ENCODE data around the gene FCMR.

Gene FCMR

DNA sequence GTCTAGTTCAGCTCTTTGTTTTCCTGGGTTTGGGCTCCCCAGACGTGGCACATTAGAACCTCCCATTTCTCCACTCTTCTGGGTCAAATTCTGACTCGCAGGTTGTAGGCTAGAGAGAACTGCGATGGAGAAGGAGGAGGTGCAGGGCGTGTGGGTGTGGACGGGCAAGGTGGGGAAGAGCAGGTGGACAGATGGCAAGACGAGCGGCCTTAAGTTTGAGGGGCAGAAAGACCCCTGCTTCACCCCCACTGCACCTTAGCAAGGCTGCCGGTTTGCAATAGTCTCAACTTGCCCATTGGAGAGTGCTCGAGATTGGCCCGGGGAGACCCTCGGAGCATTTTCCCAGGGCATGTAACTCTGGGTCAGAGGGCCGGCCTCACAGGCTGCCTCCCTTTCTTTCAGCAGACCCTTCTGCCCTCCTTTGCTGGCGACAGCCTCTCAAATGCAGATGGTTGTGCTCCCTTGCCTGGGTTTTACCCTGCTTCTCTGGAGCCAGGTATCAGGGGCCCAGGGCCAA lies 22.8 kb downstream of the FCMR start:
- peaks cover 7% of the 10 kb centered on the region for H3K36me3 ChIP-seq (ENCODE audit: insufficient read depth, low read length)
- H3K9me3 ChIP-seq (ENCODE audit: insufficient read depth, low read length, severe bottlenecking), result no peaks in the 10 kb centered on the region
- TF ChIP-seq, protein P1, sequence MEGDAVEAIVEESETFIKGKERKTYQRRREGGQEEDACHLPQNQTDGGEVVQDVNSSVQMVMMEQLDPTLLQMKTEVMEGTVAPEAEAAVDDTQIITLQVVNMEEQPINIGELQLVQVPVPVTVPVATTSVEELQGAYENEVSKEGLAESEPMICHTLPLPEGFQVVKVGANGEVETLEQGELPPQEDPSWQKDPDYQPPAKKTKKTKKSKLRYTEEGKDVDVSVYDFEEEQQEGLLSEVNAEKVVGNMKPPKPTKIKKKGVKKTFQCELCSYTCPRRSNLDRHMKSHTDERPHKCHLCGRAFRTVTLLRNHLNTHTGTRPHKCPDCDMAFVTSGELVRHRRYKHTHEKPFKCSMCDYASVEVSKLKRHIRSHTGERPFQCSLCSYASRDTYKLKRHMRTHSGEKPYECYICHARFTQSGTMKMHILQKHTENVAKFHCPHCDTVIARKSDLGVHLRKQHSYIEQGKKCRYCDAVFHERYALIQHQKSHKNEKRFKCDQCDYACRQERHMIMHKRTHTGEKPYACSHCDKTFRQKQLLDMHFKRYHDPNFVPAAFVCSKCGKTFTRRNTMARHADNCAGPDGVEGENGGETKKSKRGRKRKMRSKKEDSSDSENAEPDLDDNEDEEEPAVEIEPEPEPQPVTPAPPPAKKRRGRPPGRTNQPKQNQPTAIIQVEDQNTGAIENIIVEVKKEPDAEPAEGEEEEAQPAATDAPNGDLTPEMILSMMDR (IDR thresholded peaks at IDR 0.05; ENCODE audit: borderline replicate concordance, extremely low read depth, low read length, poor library complexity, severe bottlenecking), result no peak
- TF ChIP-seq EZH2 (IDR thresholded peaks at IDR 0.05; ENCODE audit: borderline replicate concordance, low read depth, low read length, severe bottlenecking), result no peak
- no peaks in the 10 kb centered on the region for H3K27me3 ChIP-seq (ENCODE audit: insufficient read depth, low read length, poor library complexity)
- no peaks in the 10 kb centered on the region for H3K79me2 ChIP-seq (ENCODE audit: insufficient read depth, low read length)
- DNase-seq (no peak), ATAC-seq (ENCODE audit: insufficient read depth, low read depth) (no peak)
- no peaks in the 10 kb centered on the region for H4K20me1 ChIP-seq (ENCODE audit: insufficient read depth, low read length)
- H2AFZ ChIP-seq (ENCODE audit: low read depth, low read length), result no peak overlapping the region
- no peak overlapping the region for H3K4me3 ChIP-seq (ENCODE audit: low read depth in 1 of 2, low read length in 2 of 2)
- no peak overlapping the region for H3K27ac ChIP-seq (ENCODE audit: low read length)
- H3K4me1 ChIP-seq (ENCODE audit: insufficient read depth, low read length), result no peaks in the 10 kb centered on the region
- no peak overlapping the region for H3K9ac ChIP-seq (ENCODE audit: low read depth, low read length)
- no peak overlapping the region for H3K4me2 ChIP-seq (ENCODE audit: insufficient read depth, low read length)

DNA sequence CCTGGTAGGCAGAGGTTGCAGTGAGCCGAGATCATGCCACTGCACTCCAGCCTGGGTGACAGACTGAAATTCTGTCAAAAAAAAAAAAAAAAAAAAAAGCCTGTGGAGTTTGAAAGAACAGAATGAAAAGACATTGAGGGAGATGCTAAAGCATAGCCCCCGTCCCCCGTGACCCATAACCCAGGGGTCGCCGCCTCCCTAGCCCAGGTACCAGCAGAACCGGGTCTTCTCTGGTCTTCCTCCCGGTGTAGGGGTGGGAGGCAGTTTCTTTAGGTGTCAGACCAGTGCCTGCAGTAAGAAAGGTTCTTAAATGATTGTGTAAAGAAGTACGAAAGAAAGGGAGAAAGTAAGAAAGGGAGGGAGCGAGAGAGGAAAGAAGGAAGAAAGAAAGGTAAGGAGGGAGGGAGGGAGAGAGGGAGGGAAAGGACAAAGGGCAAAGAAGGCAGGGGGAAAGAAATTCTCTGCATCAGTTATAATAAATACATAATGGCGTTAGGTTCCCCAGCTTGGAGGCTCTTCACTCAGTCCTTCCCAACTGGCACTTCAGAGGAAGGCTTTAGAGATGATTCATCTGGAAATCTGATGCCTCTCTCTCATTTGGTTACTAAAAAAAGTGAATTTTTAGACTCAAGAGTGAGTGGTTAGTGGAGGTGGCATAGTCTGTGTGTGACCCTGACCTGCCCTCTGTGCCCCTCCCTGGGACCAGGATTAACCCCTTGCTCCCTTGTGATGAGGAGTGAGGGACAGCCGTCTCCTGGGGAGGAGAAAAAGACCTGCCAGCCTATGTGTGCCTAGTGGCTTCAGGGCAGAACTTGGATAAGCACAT lies 23.4 kb downstream of the FCMR start:
- peaks cover under 1% of the 10 kb centered on the region; the same call in 1 of the 2 replicates for H3K36me3 ChIP-seq (ENCODE audit: insufficient read depth, low read length)
- ATAC-seq (ENCODE audit: insufficient read depth, low read depth) (no peak), DNase-seq (no peak)
- H3K4me1 ChIP-seq (ENCODE audit: insufficient read depth, low read length), result no peaks in the 10 kb centered on the region
- no peaks in the 10 kb centered on the region for H3K79me2 ChIP-seq (ENCODE audit: insufficient read depth, low read length)
- no peak overlapping the region for H3K9ac ChIP-seq (ENCODE audit: low read depth, low read length)
- no peak overlapping the region for H3K4me2 ChIP-seq (ENCODE audit: insufficient read depth, low read length)
- no peaks in the 10 kb centered on the region for H3K9me3 ChIP-seq (ENCODE audit: insufficient read depth, low read length, severe bottlenecking)
- no peak overlapping the region for H3K27ac ChIP-seq (ENCODE audit: low read length)
- no peak overlapping the region for H3K4me3 ChIP-seq (ENCODE audit: low read depth in 1 of 2, low read length in 2 of 2)
- TF ChIP-seq, protein P1 (IDR thresholded peaks at IDR 0.05; ENCODE audit: borderline replicate concordance, extremely low read depth, low read length, poor library complexity, severe bottlenecking), result no peak
- TF ChIP-seq EZH2 (IDR thresholded peaks at IDR 0.05; ENCODE audit: borderline replicate concordance, low read depth, low read length, severe bottlenecking), result no peak
- H2AFZ ChIP-seq (ENCODE audit: low read depth, low read length), result no peak overlapping the region
- no peaks in the 10 kb centered on the region for H4K20me1 ChIP-seq (ENCODE audit: insufficient read depth, low read length)
- no peaks in the 10 kb centered on the region for H3K27me3 ChIP-seq (ENCODE audit: insufficient read depth, low read length, poor library complexity)

DNA sequence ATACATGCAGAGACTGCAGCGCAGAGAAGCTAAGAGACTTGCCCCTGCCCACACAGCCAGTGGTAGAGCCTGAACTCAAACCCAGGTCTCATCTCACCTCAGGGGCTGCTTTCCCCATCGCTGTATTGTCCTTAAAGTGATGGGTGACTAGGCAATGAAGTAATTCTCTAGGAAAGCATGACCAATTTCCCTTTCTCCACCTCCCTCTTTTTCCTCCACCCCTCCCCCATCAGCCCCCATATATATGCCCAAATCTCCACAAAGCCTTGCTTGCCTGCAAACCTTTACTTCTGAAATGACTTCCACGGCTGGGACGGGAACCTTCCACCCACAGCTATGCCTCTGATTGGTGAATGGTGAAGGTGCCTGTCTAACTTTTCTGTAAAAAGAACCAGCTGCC lies 24.6 kb downstream of the FCMR start, which contains the start of gene IL24:
Gene IL24, plus strand, starts transcription at position 269 of the 400 bp plus-strand sequence. CDS start 390 bp downstream, outside the sequence.
- TF ChIP-seq, protein P1 (IDR thresholded peaks at IDR 0.05; ENCODE audit: borderline replicate concordance, extremely low read depth, low read length, poor library complexity, severe bottlenecking), result no peak
- no peak for TF ChIP-seq EZH2 (IDR thresholded peaks at IDR 0.05; ENCODE audit: borderline replicate concordance, low read depth, low read length, severe bottlenecking)
- Histone ChIP-seq H2AFZ (ENCODE audit: low read depth, low read length) (no peak within 1 kb of the TSS), H3K27ac (ENCODE audit: low read length) (no peak within 1 kb of the TSS), H3K9me3 (ENCODE audit: insufficient read depth, low read length, severe bottlenecking) (no peaks in the 10 kb centered on the region), H3K36me3 (ENCODE audit: insufficient read depth, low read length) (no peaks in the 10 kb centered on the region), H3K4me2 (ENCODE audit: insufficient read depth, low read length) (no peak within 1 kb of the TSS), H3K79me2 (ENCODE audit: insufficient read depth, low read length) (no peaks in the 10 kb centered on the region), H4K20me1 (ENCODE audit: insufficient read depth, low read length) (no peaks in the 10 kb centered on the region), H3K27me3 (ENCODE audit: insufficient read depth, low read length, poor library complexity) (no peaks in the 10 kb centered on the region), H3K9ac (ENCODE audit: low read depth, low read length) (no peak within 1 kb of the TSS), H3K4me1 (ENCODE audit: insufficient read depth, low read length) (no peaks in the 10 kb centered on the region), H3K4me3 (ENCODE audit: low read depth in 1 of 2, low read length in 2 of 2) (no peak within 1 kb of the TSS)
- ATAC-seq (ENCODE audit: insufficient read depth, low read depth) (no peak), DNase-seq (no peak)

Data from DND-41 (cell line).